Measurements from ENCODE around the gene FGF8. TPM values are rescaled to one million over a fixed set of nuclear protein-coding genes. Genes with fewer than 3 reads are reported as not detected.

Gene FGF8
- total and polyA plus RNA-seq, 10 of the 15 experiments (the other 5 are each of a cell fraction or from before 2014, with no cell fraction given) = 0.08 to 0.43 (median 0.17) TPM; not detected in 7

GRCh38 chr10:101725296-101726114, 50.4 kb downstream of the FGF8 start (continued):
- no peak for TF ChIP-seq SUPT20H (IDR thresholded peaks at IDR 0.05; ENCODE audit: borderline replicate concordance, control insufficient read depth, low read depth, low read length)
- TF ChIP-seq, protein P1, sequence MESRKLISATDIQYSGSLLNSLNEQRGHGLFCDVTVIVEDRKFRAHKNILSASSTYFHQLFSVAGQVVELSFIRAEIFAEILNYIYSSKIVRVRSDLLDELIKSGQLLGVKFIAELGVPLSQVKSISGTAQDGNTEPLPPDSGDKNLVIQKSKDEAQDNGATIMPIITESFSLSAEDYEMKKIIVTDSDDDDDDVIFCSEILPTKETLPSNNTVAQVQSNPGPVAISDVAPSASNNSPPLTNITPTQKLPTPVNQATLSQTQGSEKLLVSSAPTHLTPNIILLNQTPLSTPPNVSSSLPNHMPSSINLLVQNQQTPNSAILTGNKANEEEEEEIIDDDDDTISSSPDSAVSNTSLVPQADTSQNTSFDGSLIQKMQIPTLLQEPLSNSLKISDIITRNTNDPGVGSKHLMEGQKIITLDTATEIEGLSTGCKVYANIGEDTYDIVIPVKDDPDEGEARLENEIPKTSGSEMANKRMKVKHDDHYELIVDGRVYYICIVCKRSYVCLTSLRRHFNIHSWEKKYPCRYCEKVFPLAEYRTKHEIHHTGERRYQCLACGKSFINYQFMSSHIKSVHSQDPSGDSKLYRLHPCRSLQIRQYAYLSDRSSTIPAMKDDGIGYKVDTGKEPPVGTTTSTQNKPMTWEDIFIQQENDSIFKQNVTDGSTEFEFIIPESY (IDR thresholded peaks at IDR 0.05) = no peak
- no peak for TF ChIP-seq IRF4 (IDR thresholded peaks at IDR 0.05; ENCODE audit: low read depth, low read length)
- no peak for TF ChIP-seq BRCA1 (IDR thresholded peaks at IDR 0.05; ENCODE audit: low read depth, low read length)
- TF ChIP-seq IKZF1 (conservative IDR thresholded peaks at IDR 0.05) = peak; percentile 40
- TF ChIP-seq CHD4 (IDR thresholded peaks at IDR 0.05) = no peak
- no peak for TF ChIP-seq NFXL1 (IDR thresholded peaks at IDR 0.05; ENCODE audit: borderline replicate concordance)
- TF ChIP-seq, protein P2, sequence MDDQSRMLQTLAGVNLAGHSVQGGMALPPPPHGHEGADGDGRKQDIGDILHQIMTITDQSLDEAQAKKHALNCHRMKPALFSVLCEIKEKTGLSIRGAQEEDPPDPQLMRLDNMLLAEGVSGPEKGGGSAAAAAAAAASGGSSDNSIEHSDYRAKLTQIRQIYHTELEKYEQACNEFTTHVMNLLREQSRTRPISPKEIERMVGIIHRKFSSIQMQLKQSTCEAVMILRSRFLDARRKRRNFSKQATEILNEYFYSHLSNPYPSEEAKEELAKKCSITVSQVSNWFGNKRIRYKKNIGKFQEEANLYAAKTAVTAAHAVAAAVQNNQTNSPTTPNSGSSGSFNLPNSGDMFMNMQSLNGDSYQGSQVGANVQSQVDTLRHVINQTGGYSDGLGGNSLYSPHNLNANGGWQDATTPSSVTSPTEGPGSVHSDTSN (IDR thresholded peaks at IDR 0.05; ENCODE audit: insufficient replicate concordance, low read depth, low read length) = no peak
- TF ChIP-seq RELA (IDR thresholded peaks at IDR 0.05; ENCODE audit: borderline replicate concordance, partially characterized antibody) = no peak
- no peak for TF ChIP-seq RB1 (IDR thresholded peaks at IDR 0.05; ENCODE audit: borderline replicate concordance)
- TF ChIP-seq, protein P3, sequence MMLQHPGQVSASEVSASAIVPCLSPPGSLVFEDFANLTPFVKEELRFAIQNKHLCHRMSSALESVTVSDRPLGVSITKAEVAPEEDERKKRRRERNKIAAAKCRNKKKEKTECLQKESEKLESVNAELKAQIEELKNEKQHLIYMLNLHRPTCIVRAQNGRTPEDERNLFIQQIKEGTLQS (IDR thresholded peaks at IDR 0.05; ENCODE audit: borderline replicate concordance, extremely low read depth, low read depth, low read length) = no peak
- no peak for TF ChIP-seq KDM1A (IDR thresholded peaks at IDR 0.05; ENCODE audit: borderline replicate concordance)
- TF ChIP-seq, protein P4, sequence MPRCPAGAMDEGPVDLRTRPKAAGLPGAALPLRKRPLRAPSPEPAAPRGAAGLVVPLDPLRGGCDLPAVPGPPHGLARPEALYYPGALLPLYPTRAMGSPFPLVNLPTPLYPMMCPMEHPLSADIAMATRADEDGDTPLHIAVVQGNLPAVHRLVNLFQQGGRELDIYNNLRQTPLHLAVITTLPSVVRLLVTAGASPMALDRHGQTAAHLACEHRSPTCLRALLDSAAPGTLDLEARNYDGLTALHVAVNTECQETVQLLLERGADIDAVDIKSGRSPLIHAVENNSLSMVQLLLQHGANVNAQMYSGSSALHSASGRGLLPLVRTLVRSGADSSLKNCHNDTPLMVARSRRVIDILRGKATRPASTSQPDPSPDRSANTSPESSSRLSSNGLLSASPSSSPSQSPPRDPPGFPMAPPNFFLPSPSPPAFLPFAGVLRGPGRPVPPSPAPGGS (IDR thresholded peaks at IDR 0.05; ENCODE audit: borderline replicate concordance, insufficient read depth, low read depth, low read length, poor library complexity, severe bottlenecking) = no peak
- no peak for TF ChIP-seq FOS (IDR thresholded peaks at IDR 0.05; ENCODE audit: borderline replicate concordance, extremely low read depth, insufficient read length)
- no peak for TF ChIP-seq IRF3 (IDR thresholded peaks at IDR 0.05)
- no peak for TF ChIP-seq NR2C2 (IDR thresholded peaks at IDR 0.05; ENCODE audit: borderline replicate concordance, control insufficient read depth, insufficient read length, low read depth)
- no peak for TF ChIP-seq ATF7 (IDR thresholded peaks at IDR 0.05; ENCODE audit: low read depth)
- no peak for TF ChIP-seq ZBTB4 (CRISPR knock-in tag; IDR thresholded peaks at IDR 0.05)
- TF ChIP-seq POLR2AphosphoS2 (IDR thresholded peaks at IDR 0.05; ENCODE audit: low read depth, low read length) = no peak
